ENCODE measurements around the gene TMEM255B. TPM values are rescaled to one million over a fixed set of nuclear protein-coding genes. Genes with fewer than 3 reads are reported as not detected.

The TMEM255B gene
- total RNA-seq, 1 experiment from 2014 or later: not detected

DNA sequence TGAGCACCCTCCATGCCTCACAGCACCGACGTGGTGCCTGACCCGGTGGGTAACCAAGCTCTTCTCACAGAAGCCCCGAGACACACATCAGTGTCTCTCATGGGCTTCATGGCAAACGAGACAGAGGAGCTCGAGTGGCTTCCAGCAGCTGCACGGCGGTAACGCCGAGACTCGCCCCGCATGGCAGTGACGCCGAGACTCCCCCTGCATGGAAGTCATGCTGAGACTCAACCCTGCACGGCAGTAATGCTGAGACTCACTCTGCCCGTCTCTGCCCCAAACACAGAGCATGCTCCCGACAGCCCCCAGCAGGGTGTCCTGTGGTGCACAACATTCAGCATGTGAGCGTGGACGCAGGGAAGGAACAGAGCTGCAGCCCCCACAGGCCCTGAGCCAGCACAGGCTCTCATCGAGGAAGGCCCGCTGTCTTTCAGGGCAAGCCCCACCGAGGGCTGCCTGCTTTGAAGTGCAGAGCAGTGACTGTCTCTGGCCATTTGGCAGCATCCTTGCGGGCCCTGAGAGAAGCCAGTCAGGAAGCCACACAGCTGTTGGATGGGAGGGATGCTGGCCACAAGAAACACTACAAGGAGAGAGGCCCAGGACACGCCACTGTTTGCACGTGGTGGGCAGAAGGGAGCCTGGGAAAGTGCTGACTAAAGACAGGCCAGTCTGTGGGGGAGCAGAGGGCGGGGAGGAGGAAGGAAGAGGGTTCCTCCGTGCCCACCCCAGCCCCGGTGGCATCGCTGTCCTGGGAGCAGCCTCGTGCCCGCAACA is 95.4 kb downstream of the TMEM255B start:
- no peaks in the 10 kb centered on the region for H3K36me3 ChIP-seq
- no peaks in the 10 kb centered on the region for H3K27me3 ChIP-seq
- no peak overlapping the region for H3K4me3 ChIP-seq
- peak overlapping the region; percentile 14; the same call in 1 of the 2 replicates for H3K27ac ChIP-seq
- no peaks in the 10 kb centered on the region; the same call in 1 of the 2 replicates for H3K4me1 ChIP-seq
- peak; percentile 50 to 61 for DNase-seq
- H3K9me3 ChIP-seq (replicated peaks): peaks cover 4% of the 10 kb centered on the region; the same call in 1 of the 2 replicates

DNA sequence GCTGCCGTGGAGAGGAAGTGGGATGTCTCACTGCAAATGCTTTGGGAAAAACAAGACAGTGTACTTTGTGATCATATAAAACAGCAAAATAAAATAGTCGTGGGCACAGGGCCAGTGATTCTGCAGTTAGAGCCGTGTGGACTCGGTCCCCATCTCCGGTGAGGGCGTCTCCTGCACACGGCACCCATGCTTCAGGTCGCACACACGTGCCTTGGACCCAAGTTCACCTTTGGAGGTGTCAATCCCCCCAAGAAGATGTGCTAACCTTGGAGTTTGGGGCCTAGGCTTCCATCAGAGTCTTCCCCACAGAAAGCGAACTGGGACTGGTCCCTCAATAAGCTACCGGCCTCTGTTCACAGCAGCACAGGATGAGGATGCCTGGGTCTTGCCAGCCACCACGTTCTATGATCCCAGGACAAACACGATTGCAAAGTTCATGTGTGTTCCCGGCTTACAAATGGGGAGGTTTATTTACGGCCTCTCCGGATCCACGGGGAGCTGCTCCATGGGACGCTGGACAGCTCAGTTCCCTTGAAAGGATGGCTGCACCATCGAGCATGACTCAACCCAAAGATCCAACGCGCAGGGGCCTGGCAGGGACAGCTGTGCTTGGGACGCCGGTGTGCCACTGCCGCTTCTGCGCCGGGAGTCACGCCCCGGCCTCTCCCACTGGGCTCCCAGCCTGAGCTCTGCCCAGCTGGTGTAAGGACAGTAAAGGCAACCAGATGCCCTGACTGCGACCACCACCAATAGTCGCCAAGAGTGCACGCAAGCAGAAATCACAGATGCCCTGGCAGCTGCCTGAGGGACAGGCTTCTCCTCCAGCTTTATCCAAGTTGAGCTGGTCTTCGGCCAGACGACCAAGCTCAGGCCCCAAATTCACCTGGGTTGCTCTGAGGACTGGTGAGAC is 96.2 kb downstream of the TMEM255B start:
- DNase-seq: no peak
- Histone ChIP-seq H3K27ac (peak overlapping the region; percentile 14; the same call in 1 of the 2 replicates), H3K36me3 (no peaks in the 10 kb centered on the region), H3K27me3 (no peaks in the 10 kb centered on the region), H3K4me1 (no peaks in the 10 kb centered on the region; the same call in 1 of the 2 replicates), H3K9me3 (replicated peaks) (peaks cover 4% of the 10 kb centered on the region; the same call in 1 of the 2 replicates), H3K4me3 (no peak overlapping the region)

DNA sequence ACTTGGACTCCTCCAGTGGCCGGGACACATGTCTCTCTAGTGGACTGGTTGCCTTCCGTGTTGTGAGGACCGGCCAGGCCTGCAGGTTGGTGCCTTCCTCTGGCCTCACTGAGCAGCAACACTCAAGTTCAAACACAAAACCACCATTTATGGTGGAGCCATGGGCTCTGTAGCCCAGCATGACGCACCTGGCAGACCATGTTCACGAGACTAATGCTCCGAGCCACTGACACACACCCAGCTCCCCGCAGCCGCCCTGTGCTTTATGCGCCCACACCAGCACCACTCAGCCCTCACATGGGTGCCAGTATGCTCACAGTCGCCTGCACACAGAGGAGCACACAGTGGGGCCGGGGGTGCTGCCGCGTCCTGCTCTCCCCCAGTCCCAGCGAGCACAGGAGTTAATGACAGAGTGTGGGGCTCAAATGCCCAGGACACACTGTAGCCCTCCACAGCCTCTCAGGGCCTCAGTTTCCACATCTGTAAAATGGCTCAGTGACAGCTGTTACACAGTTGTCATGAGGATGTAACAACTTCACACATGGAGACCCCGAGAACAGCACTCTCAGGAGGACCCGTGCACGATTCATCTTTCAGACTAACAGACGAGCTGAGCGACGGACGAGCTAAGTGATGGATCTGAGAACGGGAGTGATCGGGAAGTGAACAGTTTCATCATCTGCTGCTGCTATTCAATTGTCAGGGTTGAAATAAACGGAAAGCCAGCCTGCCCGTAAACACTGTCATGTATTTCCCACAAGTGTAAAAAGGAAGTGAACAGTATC is 97.1 kb downstream of the TMEM255B start:
- no peak overlapping the region for H3K27ac ChIP-seq
- no peaks in the 10 kb centered on the region for H3K27me3 ChIP-seq
- H3K4me3 ChIP-seq: no peak overlapping the region
- no peaks in the 10 kb centered on the region; the same call in 1 of the 2 replicates for H3K4me1 ChIP-seq
- H3K9me3 ChIP-seq (replicated peaks): no peaks in the 10 kb centered on the region; the same call in 1 of the 2 replicates
- DNase-seq: no peak
- no peaks in the 10 kb centered on the region for H3K36me3 ChIP-seq

DNA sequence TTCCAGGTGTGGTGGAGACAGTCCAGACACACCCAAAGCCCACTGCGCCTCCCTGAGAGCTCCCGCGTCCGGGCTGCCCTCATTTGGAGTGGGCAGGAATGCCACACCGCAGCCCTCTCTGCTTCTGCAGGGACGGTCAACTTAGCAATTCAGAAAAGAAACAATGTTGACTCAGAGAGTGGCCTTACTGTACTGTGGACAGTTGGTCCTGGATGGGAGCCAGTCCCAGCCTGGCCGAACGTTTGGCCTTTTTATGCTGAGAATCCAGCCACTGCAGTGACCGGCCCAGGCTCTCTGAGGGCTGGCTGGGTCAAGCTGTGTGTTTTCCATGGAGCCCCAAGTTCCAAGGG is 97.7 kb downstream of the TMEM255B start:
- Histone ChIP-seq H3K4me1 (no peaks in the 10 kb centered on the region; the same call in 1 of the 2 replicates), H3K27me3 (no peaks in the 10 kb centered on the region), H3K4me3 (no peak overlapping the region), H3K27ac (no peak overlapping the region), H3K36me3 (no peaks in the 10 kb centered on the region), H3K9me3 (replicated peaks) (no peaks in the 10 kb centered on the region; the same call in 1 of the 2 replicates)
- DNase-seq: no peak

DNA sequence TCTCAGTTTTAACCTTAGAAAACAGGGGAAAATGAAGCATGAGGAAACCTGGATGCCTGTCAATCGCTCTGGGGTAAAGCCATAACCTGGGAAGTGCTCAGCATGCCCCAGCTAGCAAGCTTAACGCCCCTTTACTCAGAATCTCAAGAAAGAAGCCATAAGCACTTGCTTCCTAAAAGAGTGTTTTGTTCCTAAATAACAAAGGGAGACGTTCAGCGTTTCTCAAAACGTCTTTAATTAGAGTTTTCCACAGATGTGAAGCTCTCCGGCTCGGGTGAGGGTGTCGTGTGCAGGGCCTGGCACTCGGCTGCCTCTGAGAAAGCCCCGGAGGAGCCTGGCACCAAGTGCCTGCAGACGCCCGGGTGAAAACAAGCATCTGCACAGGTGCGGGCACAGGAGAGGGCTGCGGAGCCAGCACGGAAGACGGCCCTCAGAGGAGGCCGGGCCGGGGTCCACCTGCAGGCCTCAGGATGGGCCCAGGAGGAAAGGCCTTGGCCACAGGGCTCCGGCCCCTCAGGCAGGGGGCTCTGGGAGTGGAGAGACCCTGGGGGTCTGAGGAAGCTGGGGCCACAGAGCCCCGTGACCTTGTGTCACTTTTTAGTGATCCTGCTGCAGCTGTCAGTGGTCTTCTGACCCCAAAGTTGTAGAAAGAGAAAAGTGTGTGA is 98.6 kb downstream of the TMEM255B start:
- Histone ChIP-seq H3K4me1 (no peaks in the 10 kb centered on the region; the same call in 1 of the 2 replicates), H3K27me3 (no peaks in the 10 kb centered on the region), H3K4me3 (no peak overlapping the region), H3K27ac (no peak overlapping the region), H3K36me3 (no peaks in the 10 kb centered on the region), H3K9me3 (replicated peaks) (no peaks in the 10 kb centered on the region; the same call in 1 of the 2 replicates)
- no peak for DNase-seq

DNA sequence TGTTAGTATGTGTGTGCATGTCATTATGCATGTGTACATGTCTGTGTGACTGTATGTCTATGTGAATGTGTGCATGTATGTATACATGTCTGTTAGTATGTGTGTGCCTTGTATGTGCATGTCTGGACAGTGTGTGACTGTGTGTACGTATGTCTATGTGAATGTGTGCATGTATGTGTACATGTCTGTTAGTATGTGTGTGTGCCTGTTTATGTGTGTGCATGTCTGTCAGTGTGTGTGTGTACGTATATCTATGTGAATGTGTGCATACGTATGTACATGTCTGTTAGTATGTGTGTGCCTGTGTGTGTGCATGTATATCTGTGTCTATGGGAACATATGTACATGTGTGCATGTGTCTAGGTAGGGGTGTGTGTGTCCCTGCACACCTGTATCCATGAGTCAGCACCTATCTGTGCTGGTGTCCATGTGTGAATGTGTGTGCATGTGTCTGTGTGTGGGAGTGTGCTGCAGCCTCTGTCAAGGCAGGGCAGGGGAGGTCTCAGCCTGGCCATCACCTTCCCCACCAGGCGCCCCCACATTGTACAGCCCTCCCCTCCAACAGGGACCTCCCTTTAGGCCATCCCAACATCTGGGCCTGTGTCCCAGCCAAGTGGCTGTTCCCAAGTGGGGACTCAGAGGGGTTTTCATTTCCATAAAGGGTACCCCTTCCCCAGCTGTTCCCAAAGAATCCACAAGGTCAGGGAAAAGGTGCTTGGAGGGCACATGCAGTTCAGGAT is 100.5 kb downstream of the TMEM255B start:
- Histone ChIP-seq H3K36me3 (no peaks in the 10 kb centered on the region), H3K9me3 (replicated peaks) (no peaks in the 10 kb centered on the region; the same call in 1 of the 2 replicates), H3K4me3 (no peak overlapping the region), H3K27ac (no peak overlapping the region), H3K4me1 (no peaks in the 10 kb centered on the region; the same call in 1 of the 2 replicates), H3K27me3 (no peaks in the 10 kb centered on the region)
- no peak for DNase-seq

DNA sequence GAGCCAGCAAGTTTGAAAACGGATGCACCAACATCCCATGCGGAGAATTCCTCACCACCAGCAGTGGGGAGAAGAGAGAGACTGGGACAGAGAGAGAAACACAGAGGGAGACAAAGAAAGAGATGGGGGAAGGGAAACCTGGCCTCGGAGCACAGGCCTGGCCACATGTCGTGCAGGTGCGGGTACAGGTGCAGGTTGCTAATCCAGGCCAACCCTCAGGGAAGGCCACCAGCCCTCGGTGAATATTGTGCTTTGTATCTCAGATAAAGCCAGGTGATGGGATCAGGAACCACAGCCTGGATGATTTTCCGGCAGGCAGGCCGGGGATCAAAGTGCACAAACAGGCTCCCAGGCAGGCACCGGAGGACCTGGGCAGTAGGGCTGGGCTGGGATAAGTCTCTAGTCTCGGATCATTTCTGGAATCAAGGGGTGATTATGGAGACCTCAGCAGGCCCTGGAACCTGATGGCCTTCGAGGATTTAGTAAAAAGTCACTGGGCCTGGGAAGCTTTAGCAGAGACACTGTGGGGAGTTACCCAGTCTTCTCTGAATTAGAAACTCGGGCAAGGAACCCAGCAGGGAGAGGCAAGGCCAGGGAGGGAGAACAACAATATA is 101.1 kb downstream of the TMEM255B start:
- Histone ChIP-seq H3K27me3 (no peaks in the 10 kb centered on the region), H3K4me3 (no peak overlapping the region), H3K36me3 (no peaks in the 10 kb centered on the region), H3K9me3 (replicated peaks) (no peaks in the 10 kb centered on the region; the same call in 1 of the 2 replicates), H3K27ac (no peak overlapping the region), H3K4me1 (no peaks in the 10 kb centered on the region; the same call in 1 of the 2 replicates)
- no peak for DNase-seq

DNA sequence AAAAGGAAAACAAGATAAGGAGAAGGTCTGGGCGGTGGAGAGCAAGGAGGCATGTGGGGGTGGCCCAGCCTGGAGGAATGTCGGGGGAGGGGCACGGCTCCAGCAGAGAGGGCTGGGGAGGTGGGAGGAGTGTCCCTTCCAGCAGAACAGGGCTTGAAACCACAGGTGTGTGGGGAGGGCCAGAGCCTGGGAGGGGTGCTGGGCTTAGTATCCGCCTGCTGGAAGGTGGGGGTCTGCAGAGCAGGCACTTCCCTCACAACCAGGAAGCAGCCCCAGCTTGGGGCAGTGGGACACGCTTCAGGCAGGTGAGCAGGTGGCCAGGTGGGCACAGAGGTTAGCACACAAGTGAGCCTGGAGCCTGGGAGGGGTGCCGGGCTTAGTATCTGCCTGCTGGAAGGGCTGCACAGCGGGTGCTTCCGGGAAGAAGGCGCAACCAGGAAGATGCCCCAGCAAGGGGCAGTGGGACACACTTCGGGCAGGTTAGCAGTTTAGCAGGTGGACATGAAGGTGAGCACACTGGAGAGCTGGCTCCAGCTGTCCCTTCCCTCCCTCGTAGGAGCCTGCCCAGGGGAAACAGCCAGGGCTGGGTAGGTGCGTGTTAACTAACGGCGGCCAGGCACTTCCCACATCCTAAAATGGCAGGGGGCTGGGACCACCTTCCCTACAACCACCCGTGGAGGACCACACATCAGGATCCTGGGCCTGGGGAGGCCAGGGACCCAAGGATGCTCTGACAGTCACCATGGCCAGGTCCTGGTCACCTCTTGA is 101.8 kb downstream of the TMEM255B start:
- H3K27me3 ChIP-seq: no peaks in the 10 kb centered on the region
- H3K27ac ChIP-seq: no peak overlapping the region
- DNase-seq: no peak

DNA sequence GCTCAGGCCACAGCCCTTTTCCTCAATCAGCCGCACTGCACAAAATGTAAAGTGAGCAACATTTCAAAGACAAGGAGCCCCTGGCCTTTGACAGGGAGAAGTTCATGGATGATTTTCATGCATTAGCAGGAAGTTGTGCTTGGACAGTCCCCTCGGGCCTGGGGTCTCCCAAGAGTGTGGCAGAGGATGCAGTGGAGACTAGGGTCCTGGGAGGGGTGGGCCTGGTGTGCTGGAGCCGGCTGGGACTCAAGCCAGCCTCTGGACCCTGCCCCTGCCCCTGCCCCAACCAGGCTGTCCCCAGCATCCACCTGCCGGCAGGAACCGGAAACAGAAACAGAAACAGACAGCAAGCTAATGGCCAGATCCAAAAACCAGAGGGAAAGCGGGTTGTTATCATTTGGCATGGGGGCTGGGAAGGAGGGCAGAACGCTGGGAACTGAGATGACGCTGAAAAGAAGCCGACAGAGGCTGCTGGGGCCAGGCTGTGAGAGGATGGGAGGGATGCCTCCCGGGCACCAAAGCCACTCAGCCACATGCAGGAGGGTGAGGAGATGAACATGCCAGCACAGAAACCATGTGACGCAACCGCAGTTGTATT is 102.5 kb downstream of the TMEM255B start:
- DNase-seq: no peak
- no peaks in the 10 kb centered on the region; the same call in 1 of the 2 replicates for H3K9me3 ChIP-seq (replicated peaks)
- H3K36me3 ChIP-seq: no peaks in the 10 kb centered on the region
- no peak overlapping the region for H3K27ac ChIP-seq
- H3K4me1 ChIP-seq: no peaks in the 10 kb centered on the region
- H3K4me3 ChIP-seq: no peak overlapping the region
- no peaks in the 10 kb centered on the region for H3K27me3 ChIP-seq

More for the DNA sequence above, 101.8 kb downstream of the TMEM255B start:
- H3K9me3 ChIP-seq (replicated peaks): no peaks in the 10 kb centered on the region; the same call in 1 of the 2 replicates
- H3K4me3 ChIP-seq: no peak overlapping the region
- no peaks in the 10 kb centered on the region for H3K36me3 ChIP-seq
- no peaks in the 10 kb centered on the region for H3K4me1 ChIP-seq

DNA sequence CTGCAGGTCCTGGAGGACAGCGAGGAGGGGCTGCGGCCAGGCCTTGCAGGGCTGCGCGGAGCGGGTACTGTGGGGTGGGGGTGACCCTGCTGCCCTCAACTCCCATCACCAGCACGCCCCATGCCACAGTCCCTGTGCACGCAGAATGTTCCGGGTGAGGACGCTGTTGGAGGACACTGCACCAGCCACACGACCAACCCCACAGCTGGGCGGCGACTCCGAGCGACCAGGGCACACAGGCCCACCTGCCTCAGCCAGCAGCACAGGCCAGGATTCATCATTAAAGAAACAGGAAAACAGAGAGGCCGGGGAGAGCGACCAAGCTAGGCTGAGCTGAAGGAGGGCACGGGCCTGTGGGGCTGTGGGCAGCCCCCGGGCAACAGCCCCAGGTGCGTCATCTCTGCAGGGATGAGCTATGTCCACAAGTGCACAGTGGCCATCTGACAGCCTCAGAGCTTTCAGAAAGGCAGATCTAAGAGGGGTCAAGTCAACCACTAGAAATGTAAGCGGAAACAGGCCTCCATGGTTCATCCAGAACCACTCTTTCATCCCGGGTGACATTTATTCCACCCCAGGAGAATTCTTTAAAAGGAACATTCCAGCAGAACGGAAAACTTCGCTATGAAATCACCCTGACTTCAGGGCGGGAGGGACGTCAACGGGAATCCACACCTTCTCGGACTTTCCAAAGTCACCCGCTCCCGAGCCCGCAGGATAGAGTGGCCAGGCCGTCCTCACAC is 103.3 kb downstream of the TMEM255B start:
- H3K4me3 ChIP-seq: no peak overlapping the region
- DNase-seq: no peak
- no peaks in the 10 kb centered on the region for H3K36me3 ChIP-seq
- no peaks in the 10 kb centered on the region for H3K4me1 ChIP-seq
- H3K27ac ChIP-seq: no peak overlapping the region
- no peaks in the 10 kb centered on the region; the same call in 1 of the 2 replicates for H3K9me3 ChIP-seq (replicated peaks)
- H3K27me3 ChIP-seq: no peaks in the 10 kb centered on the region

DNA sequence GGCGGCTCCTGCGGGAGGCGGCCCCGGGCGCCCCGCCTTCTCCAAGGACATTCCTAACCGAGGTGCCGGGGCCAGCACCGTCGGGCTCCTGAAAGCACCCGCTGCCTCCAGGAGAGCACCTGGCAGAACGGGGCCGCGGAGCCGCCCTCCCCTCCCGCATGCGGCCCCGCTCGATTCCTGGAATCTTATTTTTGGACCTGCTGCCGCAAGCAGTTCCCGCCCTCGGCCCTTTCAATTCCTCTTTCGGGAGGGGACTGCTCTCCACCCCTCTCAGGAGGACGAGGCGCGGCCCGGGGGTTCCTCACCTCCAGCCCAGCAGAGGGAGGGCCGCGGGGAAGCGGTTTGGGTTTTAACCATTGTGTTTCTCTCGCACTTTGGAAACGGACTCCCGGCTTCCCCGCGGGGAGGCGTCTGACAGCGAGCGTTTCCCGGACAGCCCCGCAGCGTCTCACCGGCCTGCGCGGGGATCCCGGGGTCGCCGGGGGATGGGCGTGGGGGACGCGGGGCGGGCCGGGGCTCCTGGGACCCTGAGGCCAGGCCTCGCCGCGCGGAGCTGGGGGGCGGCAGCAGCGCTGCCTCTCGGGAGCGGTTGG is 104.0 kb downstream of the TMEM255B start:
- H3K27ac ChIP-seq: no peak overlapping the region
- H3K9me3 ChIP-seq (replicated peaks): no peaks in the 10 kb centered on the region; the same call in none of the 2 replicates
- no peaks in the 10 kb centered on the region for H3K4me1 ChIP-seq
- H3K4me3 ChIP-seq: no peak overlapping the region
- DNase-seq: no peak
- no peaks in the 10 kb centered on the region for H3K27me3 ChIP-seq
- no peaks in the 10 kb centered on the region for H3K36me3 ChIP-seq
